GM04503 (cell line): Measurements from ENCODE around the gene SCGN.

Experiments
- DNase-seq: peaks from one replicate; pipeline ENCODE4 v3.0.0-alpha.2; 2012; ENCODE audit warnings: low read depth

Gene SCGN

GRCh38 chr6:25685896-25686295, 33.9 kb downstream of the SCGN start:
- no peak for DNase-seq

- no peak for DNase-seq
Measured at GRCh38 chr6:25686856-25687255, 34.8 kb downstream of the SCGN start.

- DNase-seq = no peak
Measured at GRCh38 chr6:25689966-25690365, 38.0 kb downstream of the SCGN start.

- DNase-seq = no peak
Measured at GRCh38 chr6:25691894-25692293, 39.9 kb downstream of the SCGN start.

GRCh38 chr6:25692472-25692871, 40.5 kb downstream of the SCGN start:
- DNase-seq = no peak

GRCh38 chr6:25694366-25694765, 42.4 kb downstream of the SCGN start:
- DNase-seq = no peak

GRCh38 chr6:25695671-25696070, 43.7 kb downstream of the SCGN start:
- DNase-seq = no peak

GRCh38 chr6:25697537-25698340, 45.7 kb downstream of the SCGN start:
- no peak for DNase-seq

- no peak for DNase-seq
Measured at GRCh38 chr6:25698631-25699030, 46.6 kb downstream of the SCGN start.

GRCh38 chr6:25699649-25700048, 47.6 kb downstream of the SCGN start:
- DNase-seq = no peak

GRCh38 chr6:25700761-25701160, 48.7 kb downstream of the SCGN start:
- no peak for DNase-seq

GRCh38 chr6:25701807-25702206, 49.8 kb downstream of the SCGN start:
- no peak for DNase-seq

- no peak for DNase-seq
Measured at GRCh38 chr6:25703005-25703404, 51.0 kb downstream of the SCGN start.

- DNase-seq = no peak
Measured at GRCh38 chr6:25704001-25704400, 52.0 kb downstream of the SCGN start.

GRCh38 chr6:25706314-25707014, 54.4 kb downstream of the SCGN start:
- no peak for DNase-seq

GRCh38 chr6:25709761-25710160, 57.7 kb downstream of the SCGN start:
- DNase-seq = no peak

- DNase-seq = no peak
Measured at GRCh38 chr6:25710287-25710686, 58.3 kb downstream of the SCGN start.

GRCh38 chr6:25713824-25714223, 61.8 kb downstream of the SCGN start:
- DNase-seq = no peak

- no peak for DNase-seq
Measured at GRCh38 chr6:25714765-25715164, 62.8 kb downstream of the SCGN start.

- no peak for DNase-seq
Measured at GRCh38 chr6:25715794-25716193, 63.8 kb downstream of the SCGN start.

- DNase-seq = no peak
Measured at GRCh38 chr6:25717866-25718740, 66.1 kb downstream of the SCGN start.

GRCh38 chr6:25726122-25726911, 74.3 kb downstream of the SCGN start:
- DNase-seq = no peak
